GM12878 (cell line): ENCODE data around the gene ZFP1. TPM values are rescaled to one million over a fixed set of nuclear protein-coding genes. Genes with fewer than 3 reads are reported as not detected.

ENCODE experiments used
- ATAC-seq: fragments of 200-7000 bp; cut with Tn5 transposase; 3 replicates; pipeline ENCODE4 v1.9.1; 2020; ENCODE audit warnings: mild to moderate bottlenecking, moderate library complexity
- BruUV-seq: library from RNA; stranded (reverse); fragments of 400-500 nt; replicated peaks from 2 replicates; lab custom pipeline; 2021; lab: Mats Ljungman, UMichigan
- CTCF ChIA-PET: fragments of 300-600 bp; sonication (Branson Sonifier 250); formaldehyde crosslinking; extraction: SDS; loops from one replicate; lab custom pipeline; 2021; ENCODE audit warnings: inconsistent platforms; lab: Yijun Ruan, JAX
- POLR2A ChIA-PET: fragments of 350-600 bp; formaldehyde crosslinking; extraction: SDS; loops from one replicate; lab custom pipeline; 2021; ENCODE audit warnings: inconsistent platforms; lab: Charles Lee
- RAD21 ChIA-PET: fragments of 300-600 bp; sonication (Branson Sonifier 250); formaldehyde crosslinking; loops from one replicate; lab custom pipeline; 2023; ENCODE audit warnings: antibody characterized with exemption; ENCODE audit not compliant: unreplicated experiment; lab: Charles Lee
- SMC1A ChIA-PET: fragments of 300-600 bp; sonication (Branson Sonifier 250); formaldehyde crosslinking; loops from one replicate; lab custom pipeline; 2023; ENCODE audit not compliant: unreplicated experiment, uncharacterized antibody; lab: Charles Lee
- DNase-seq: peaks from one replicate; pipeline ENCODE4 v3.0.0-alpha.2; 2011; ENCODE audit warnings: low read depth, low spot score
- FAIRE-seq: peaks from 3 replicates; lab custom pipeline; 2011; peaks lifted over from hg19 to GRCh38; lab: Jason Lieb, UNC
- H2AFZ ChIP-seq: 2 replicates; pipeline ENCODE4 v1.6.0; 2011; ENCODE audit warnings: low read depth, low read length, control low read depth; ENCODE audit not compliant: control insufficient read depth
- H3K27ac ChIP-seq: 2 replicates; pipeline ENCODE4 v1.5.1; 2011; ENCODE audit warnings: control low read depth; ENCODE audit not compliant: control insufficient read depth, insufficient read depth
- H3K27me3 ChIP-seq, 2 experiments: replicated peaks in 1 of 2; 2 replicates each; pipeline versions ENCODE4 v1.6.0 to v1.6.1; 2011; ENCODE audit warnings: low read length in 1 of 2; ENCODE audit not compliant: control insufficient read depth in 2 of 2, insufficient read depth in 2 of 2
- H3K36me3 ChIP-seq, 2 experiments: 2 replicates each; pipeline ENCODE4 v1.5.1; 2011; ENCODE audit warnings: low read length in 1 of 2; ENCODE audit not compliant: control insufficient read depth in 2 of 2, insufficient read depth in 2 of 2
- H3K4me1 ChIP-seq: 2 replicates; pipeline ENCODE4 v1.6.1; 2011; ENCODE audit warnings: mild to moderate bottlenecking, low read length, moderate library complexity, mixed read lengths; ENCODE audit not compliant: control insufficient read depth, insufficient read depth
- H3K4me2 ChIP-seq: 2 replicates; pipeline ENCODE4 v1.6.0; 2011; ENCODE audit warnings: control low read depth; ENCODE audit not compliant: control insufficient read depth, insufficient read depth
- H3K4me3 ChIP-seq: fragments of 200-600 bp; sonication (generic); 2 replicates; pipeline ENCODE4 v1.5.1; 2016
- H3K79me2 ChIP-seq: 2 replicates; pipeline ENCODE4 v1.6.0; 2011; ENCODE audit warnings: low read length; ENCODE audit not compliant: control insufficient read depth, insufficient read depth
- H3K9ac ChIP-seq: 2 replicates; pipeline ENCODE4 v1.8.0; 2011; ENCODE audit warnings: low read length, control low read depth, mixed read lengths; ENCODE audit not compliant: control insufficient read depth, insufficient read depth
- H3K9me3 ChIP-seq: replicated peaks from 3 replicates; pipeline ENCODE4 v1.5.1; 2011; ENCODE audit warnings: mild to moderate bottlenecking, low read length; ENCODE audit not compliant: control insufficient read depth, insufficient read depth
- H4K20me1 ChIP-seq: 2 replicates; pipeline ENCODE4 v1.6.0; 2011; ENCODE audit not compliant: control insufficient read depth, insufficient read depth
- BMI1 ChIP-seq: fragments of 450-650 bp; IDR thresholded peaks from 2 replicates; pipeline ENCODE4 v1.6.1; 2016; ENCODE audit warnings: mild to moderate bottlenecking, moderate library complexity, borderline replicate concordance
- CBX3 ChIP-seq: fragments of 200-600 bp; sonication (generic); IDR thresholded peaks from 2 replicates; pipeline ENCODE4 v1.6.1; 2016; ENCODE audit warnings: low read depth, borderline replicate concordance
- CHD4 ChIP-seq: fragments of 200-600 bp; sonication (generic); IDR thresholded peaks from 2 replicates; pipeline ENCODE4 v1.6.1; 2016; ENCODE audit warnings: mild to moderate bottlenecking
- HCFC1 ChIP-seq: fragments of 150-350 bp; IDR thresholded peaks from 2 replicates; pipeline ENCODE4 v1.6.1; 2014; ENCODE audit warnings: low read length
- MYB ChIP-seq: fragments of 150-350 bp; IDR thresholded peaks from 2 replicates; pipeline ENCODE4 v1.6.1; 2014; ENCODE audit warnings: mild to moderate bottlenecking, low read depth, low read length, borderline replicate concordance
- NBN ChIP-seq: fragments of 450-650 bp; IDR thresholded peaks from 2 replicates; pipeline ENCODE4 v1.6.1; 2016
- RAD51 ChIP-seq: fragments of 450-650 bp; IDR thresholded peaks from 2 replicates; pipeline ENCODE4 v1.6.1; 2016; ENCODE audit warnings: moderate library complexity, mild to moderate bottlenecking, inconsistent platforms
- RBBP5 ChIP-seq: fragments of 200-600 bp; sonication (generic); conservative IDR thresholded peaks from 2 replicates; pipeline ENCODE4 v1.6.1; 2016
- SMAD1 ChIP-seq: fragments of 450-650 bp; IDR thresholded peaks from 2 replicates; pipeline ENCODE4 v1.6.1; 2018; ENCODE audit warnings: mild to moderate bottlenecking, low read depth; ENCODE audit not compliant: partially characterized antibody
- SREBF2 ChIP-seq: IDR thresholded peaks from 2 replicates; pipeline ENCODE4 v1.6.1; 2012; ENCODE audit warnings: mild to moderate bottlenecking, low read length
- SRF ChIP-seq, 2 experiments: IDR thresholded peaks; 2 replicates each; pipeline ENCODE4 v1.6.1; 2011; ENCODE audit warnings: low read depth in 2 of 2, low read length in 2 of 2, mild to moderate bottlenecking in 1 of 2, moderate library complexity in 1 of 2
- STAT3 ChIP-seq: IDR thresholded peaks from 2 replicates; pipeline ENCODE4 v1.6.1; 2011; ENCODE audit warnings: low read depth, low read length, improper control_type of control experiment
- ZBTB11 ChIP-seq: fragments of 450-650 bp; formaldehyde crosslinking; IDR thresholded peaks from 2 replicates; pipeline ENCODE4 v1.5.0; 2022; ENCODE audit warnings: mild to moderate bottlenecking, missing genetic modification characterization
- ZNF274 ChIP-seq: IDR thresholded peaks from one replicate; pipeline ENCODE4 v1.8.0; 2011; ENCODE audit not compliant: insufficient read length, insufficient read depth
- WGBS: methylation state at CpG from one replicate; pipeline ENCODE4 v1.1.6; 2016; ENCODE audit warnings: low lambda C conversion rate; ENCODE audit not compliant: insufficient replicate concordance, insufficient coverage; ENCODE audit errors: missing lambda C conversion rate; 5-methylcytosine and 5-hydroxymethylcytosine counted together
- in situ Hi-C: fragments of 300-500 bp; cut with MboI; formaldehyde crosslinking; loops from 9 replicates; pipeline ENCODE4 v1.14.3; 2018; ENCODE audit warnings: mixed read lengths
- intact Hi-C: fragments of 100-400 bp; cut with micrococcal nuclease; formaldehyde crosslinking; loops from one replicate; pipeline ENCODE4 v1.14.2; 2022; ENCODE audit not compliant: unreplicated experiment
- polyA plus RNA-seq, 11 experiments: library from polyadenylated mRNA; depleted of rRNA in 4 of 11; unstranded in 6 of 11; stranded (reverse) in 5 of 11; fragments of >200 nt; fragmentation: Nextera tagmentation in 4 of 11; fragmentation: Illumina TruSeq in 1 of 11; extraction: Ambion mirVana in 4 of 11; extraction: Trizol in 1 of 11; gene quantifications; 1 replicate in 1 of 11; 2 replicates in 10 of 11; pipeline versions ENCODE4 v1.2.1 to v1.2.3, GENCODE V29; 2011 to 2016; ENCODE audit warnings: inconsistent platforms in 2 of 11, missing spikeins in 2 of 11, low read depth in 1 of 11
- total RNA-seq, 4 experiments: library from RNA; depleted of rRNA in 3 of 4; stranded (reverse); fragments of >200 nt in 3 of 4; fragmentation: Illumina TruSeq in 1 of 4; extraction: Trizol in 1 of 4; gene quantifications; 2 replicates each; pipeline versions ENCODE4 v1.2.1 to v1.2.3, GENCODE V29; 2013 to 2021
- TF ChIP-seq, protein P1 (sequence below): fragments of 450-650 bp; IDR thresholded peaks from 2 replicates; pipeline ENCODE4 v1.6.1; 2014; ENCODE audit warnings: mild to moderate bottlenecking
- TF ChIP-seq, protein P2 (sequence below): IDR thresholded peaks from 2 replicates; pipeline ENCODE4 v1.6.1; 2012; ENCODE audit warnings: low read depth, low read length, improper control_type of control experiment
- TF ChIP-seq, protein P3 (sequence below): fragments of 450-650 bp; IDR thresholded peaks from 2 replicates; pipeline ENCODE4 v1.6.1; 2017; ENCODE audit warnings: borderline replicate concordance

The ZFP1 gene
- total and polyA plus RNA-seq, 10 of the 15 experiments (the other 5 are each of a cell fraction or from before 2014, with no cell fraction given): 3.5 to 17.6 (median 14.7) TPM

DNA sequence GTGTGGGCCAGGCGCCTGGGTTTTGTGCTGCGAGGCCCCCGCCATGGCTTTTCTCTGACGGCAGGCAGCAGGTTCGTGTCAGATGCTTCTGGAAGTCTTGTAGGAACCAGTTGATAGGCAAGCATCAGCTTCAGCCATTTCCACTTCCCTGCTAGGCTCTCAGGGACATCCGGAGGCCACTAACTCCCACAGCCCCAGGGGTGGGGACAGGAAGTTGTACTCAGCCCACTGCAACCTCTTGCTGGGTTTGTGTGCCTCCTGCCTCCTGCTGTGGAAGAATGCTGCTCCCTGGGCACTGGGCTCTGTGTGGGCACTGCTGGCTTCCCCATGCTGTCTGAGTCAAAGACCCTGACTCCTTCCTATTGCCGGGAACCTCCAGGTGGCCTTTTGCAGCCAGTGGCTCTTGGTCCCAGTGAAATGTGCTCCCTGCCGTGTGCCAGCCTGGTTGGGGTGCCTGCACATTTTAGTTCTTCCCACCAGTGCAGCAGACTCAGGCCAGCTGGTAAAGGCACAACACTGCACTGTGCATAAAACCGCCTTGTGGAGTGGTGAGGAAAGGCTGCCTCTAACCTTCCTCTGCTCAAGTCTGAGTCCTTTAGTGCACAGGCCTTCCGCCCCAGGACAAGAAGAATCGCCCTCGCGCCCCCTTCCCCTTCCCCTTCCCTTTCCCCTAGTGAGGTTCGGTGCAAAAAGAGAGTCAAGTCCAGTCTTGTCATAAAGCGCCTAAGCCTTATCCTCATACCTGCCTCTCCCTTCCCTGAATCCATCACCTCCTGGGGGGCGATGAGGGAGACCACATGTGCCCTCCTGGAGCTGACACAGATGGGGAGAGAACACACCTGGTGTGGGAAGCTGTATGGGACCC, 48.4 kb upstream of the ZFP1 start:
- no peaks in the 10 kb centered on the region for H3K9me3 ChIP-seq
- no peaks in the 10 kb centered on the region for H3K27me3 ChIP-seq
- DNase-seq: no peak
- H3K4me1 ChIP-seq: peaks cover 23% of the 10 kb centered on the region
- H4K20me1 ChIP-seq: no peaks in the 10 kb centered on the region
- peak; percentile 50 for ATAC-seq
- no peaks in the 10 kb centered on the region for H3K36me3 ChIP-seq
- H2AFZ ChIP-seq: peak overlapping the region; percentile 18; the same call in 1 of the 2 replicates
- WGBS: 72% methylated on average over 15 of the region's 16 CpGs
- POLR2A ChIA-PET: interaction anchor here (0.6 kb wide), 1 partner anchor 11 kb away, joined by 5 read pairs; no protein-coding TSS in a partner anchor
- RAD21 ChIA-PET: interaction anchor here (0.7 kb wide), 1 partner anchor 131 kb away, joined by 4 read pairs; no protein-coding TSS in a partner anchor
- intact Hi-C loops: no loop called here
- H3K4me3 ChIP-seq: no peak overlapping the region
- H3K79me2 ChIP-seq: no peaks in the 10 kb centered on the region; the same call in 1 of the 2 replicates
- CTCF ChIA-PET: interaction anchor here (0.9 to 2.1 kb wide), 4 partner anchors 9 to 237 kb away, joined by 3 to 7 read pairs (median 4); no protein-coding TSS in a partner anchor
- SMC1A ChIA-PET: interaction anchor here (1.1 to 1.7 kb wide), 4 partner anchors 11 to 237 kb away, joined by 3 to 4 read pairs (median 4); no protein-coding TSS in a partner anchor
- H3K4me2 ChIP-seq: no peak overlapping the region
- no peak for FAIRE-seq
- H3K9ac ChIP-seq: no peak overlapping the region
- BruUV-seq: no TSS peak
- H3K27ac ChIP-seq: 0 out of 2 replicates have a peak overlapping the region, but pooled peaks have one; percentile 39
- in situ Hi-C loops: loop anchor here (10.0 kb wide), 1 partner anchor 55 kb away; no protein-coding TSS in a partner anchor
- TF ChIP-seq SMAD1 (no peak), ZNF274 (no peak), CHD4 (no peak), ZBTB11 (CRISPR knock-in tag) (no peak), NBN (no peak), HCFC1 (no peak), BMI1 (no peak), RBBP5 (no peak), RAD51 (no peak), SREBF2 (no peak), CBX3 (no peak), MYB (no peak), STAT3 (no peak), SRF (IDR thresholded peaks at IDR 0.05; ENCODE audit: low read depth in 2 of 2, low read length in 2 of 2) (no peak)
- TF ChIP-seq, protein P1, sequence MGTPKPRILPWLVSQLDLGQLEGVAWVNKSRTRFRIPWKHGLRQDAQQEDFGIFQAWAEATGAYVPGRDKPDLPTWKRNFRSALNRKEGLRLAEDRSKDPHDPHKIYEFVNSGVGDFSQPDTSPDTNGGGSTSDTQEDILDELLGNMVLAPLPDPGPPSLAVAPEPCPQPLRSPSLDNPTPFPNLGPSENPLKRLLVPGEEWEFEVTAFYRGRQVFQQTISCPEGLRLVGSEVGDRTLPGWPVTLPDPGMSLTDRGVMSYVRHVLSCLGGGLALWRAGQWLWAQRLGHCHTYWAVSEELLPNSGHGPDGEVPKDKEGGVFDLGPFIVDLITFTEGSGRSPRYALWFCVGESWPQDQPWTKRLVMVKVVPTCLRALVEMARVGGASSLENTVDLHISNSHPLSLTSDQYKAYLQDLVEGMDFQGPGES: no peak
- TF ChIP-seq, protein P2, sequence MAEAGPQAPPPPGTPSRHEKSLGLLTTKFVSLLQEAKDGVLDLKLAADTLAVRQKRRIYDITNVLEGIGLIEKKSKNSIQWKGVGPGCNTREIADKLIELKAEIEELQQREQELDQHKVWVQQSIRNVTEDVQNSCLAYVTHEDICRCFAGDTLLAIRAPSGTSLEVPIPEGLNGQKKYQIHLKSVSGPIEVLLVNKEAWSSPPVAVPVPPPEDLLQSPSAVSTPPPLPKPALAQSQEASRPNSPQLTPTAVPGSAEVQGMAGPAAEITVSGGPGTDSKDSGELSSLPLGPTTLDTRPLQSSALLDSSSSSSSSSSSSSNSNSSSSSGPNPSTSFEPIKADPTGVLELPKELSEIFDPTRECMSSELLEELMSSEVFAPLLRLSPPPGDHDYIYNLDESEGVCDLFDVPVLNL: no peak
- TF ChIP-seq, protein P3, sequence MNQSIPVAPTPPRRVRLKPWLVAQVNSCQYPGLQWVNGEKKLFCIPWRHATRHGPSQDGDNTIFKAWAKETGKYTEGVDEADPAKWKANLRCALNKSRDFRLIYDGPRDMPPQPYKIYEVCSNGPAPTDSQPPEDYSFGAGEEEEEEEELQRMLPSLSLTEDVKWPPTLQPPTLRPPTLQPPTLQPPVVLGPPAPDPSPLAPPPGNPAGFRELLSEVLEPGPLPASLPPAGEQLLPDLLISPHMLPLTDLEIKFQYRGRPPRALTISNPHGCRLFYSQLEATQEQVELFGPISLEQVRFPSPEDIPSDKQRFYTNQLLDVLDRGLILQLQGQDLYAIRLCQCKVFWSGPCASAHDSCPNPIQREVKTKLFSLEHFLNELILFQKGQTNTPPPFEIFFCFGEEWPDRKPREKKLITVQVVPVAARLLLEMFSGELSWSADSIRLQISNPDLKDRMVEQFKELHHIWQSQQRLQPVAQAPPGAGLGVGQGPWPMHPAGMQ: no peak
